Islet precursor cell (in vitro differentiated cells): Measurements from ENCODE around the gene DOCK8.

Source experiments
- DNase-seq: peaks from one replicate; pipeline ENCODE4 v3.0.0-alpha.2; 2018

The DOCK8 gene

GRCh38 chr9:318646-319045, 104.0 kb downstream of the DOCK8 start:
- DNase-seq: no peak

DNA sequence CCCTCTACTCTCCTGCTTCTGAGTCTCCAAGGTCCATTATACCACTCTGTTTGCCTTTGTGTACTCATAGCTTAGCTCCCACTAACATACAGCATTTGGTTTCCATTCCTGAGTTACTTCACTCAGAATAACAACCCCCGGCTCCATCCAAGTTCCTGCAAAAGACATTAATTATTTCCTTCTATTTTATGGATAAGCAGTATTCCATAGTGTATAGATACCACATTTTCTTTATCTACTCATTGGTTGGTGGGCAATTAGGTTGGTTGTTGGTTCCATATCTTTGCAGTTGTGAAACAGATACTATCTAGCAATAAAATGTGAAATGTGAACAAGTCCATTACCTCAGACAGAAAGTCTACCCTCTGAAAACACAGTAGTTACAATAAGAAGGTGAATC, 110.3 kb downstream of the DOCK8 start:
- DNase-seq: no peak

- DNase-seq: no peak
These were observed 112.0 kb downstream of the DOCK8 start for GRCh38 chr9:326667-327066.

GRCh38 chr9:328453-328852, 113.8 kb downstream of the DOCK8 start:
- no peak for DNase-seq

DNA sequence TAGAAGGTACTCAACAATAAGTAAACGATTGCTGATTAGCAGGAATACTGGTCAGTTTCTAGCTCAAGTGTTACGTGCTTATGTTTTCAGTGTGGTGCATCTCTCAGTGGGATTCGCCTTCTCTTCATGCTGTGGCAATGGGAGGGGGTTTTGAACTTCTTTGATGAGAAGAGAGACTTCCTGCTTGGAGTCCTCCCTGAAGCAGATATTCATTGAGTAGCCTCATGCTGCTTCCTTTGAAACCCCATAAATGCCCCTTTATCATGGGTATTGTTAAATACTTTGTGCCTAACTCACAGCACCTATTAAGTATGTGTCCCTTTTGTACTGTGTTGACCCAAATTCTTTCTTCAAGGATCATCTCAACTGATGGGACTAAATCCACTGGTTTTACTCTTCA, 116.5 kb downstream of the DOCK8 start:
- no peak for DNase-seq

GRCh38 chr9:335373-335772, 120.7 kb downstream of the DOCK8 start:
- DNase-seq: no peak

DNA sequence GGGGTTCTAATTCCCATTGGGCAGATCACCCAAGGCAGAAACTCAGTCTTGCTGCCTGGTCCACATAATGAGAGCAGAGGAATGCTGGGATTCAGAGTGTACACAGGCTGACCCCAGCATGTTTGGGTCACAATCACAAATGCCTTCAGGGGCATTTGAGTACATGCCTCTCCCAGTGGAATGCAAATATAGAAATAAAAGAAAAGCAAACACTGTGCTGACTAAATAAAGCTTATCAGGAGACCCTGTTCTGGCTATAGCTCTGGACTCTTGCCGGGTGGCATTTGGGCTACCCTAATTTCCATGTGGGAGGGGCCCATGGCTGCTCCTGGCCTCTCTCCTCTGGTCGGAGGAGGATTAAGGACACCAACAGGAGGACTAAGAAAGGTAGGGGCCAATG, 121.4 kb downstream of the DOCK8 start:
- no peak for DNase-seq

GRCh38 chr9:338602-339001, 123.9 kb downstream of the DOCK8 start:
- peak; percentile 27 for DNase-seq

DNA sequence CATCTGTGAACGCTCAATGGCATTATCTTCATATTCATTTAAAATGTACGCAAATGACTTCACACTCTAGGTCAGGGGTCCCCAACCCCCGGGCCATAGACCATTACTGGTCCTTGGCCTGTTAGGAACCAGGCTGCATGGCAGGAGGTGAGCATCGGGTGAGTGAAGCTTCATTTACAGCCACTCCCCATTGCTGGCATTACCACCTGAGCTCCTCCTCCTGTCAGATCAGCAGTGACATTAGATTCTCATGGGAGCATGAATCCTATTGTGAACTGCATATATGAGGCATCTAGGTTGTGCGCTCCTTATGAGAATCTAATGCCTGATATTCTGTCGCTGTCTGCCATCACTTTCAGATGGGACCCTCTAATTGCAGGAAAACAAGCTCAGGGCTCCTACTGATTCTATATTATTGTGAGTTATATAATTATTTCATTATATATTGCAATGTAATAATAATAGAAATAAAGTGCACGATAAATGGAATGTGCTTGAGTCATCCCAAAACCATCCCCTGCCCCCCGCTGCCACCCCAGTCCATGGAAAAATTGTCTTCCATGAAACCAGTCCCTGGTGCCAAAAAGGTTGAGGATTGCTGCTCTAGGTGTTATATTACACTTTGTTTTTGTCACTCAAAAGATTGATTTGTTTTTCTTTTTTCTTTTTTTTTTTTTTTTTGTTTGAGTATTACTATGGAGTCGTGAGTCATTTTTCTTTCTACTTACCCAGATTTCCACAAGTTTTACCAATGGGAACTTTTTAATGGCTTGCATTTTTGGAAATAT, 127.2 kb downstream of the DOCK8 start:
- DNase-seq: peak; percentile 17

DNA sequence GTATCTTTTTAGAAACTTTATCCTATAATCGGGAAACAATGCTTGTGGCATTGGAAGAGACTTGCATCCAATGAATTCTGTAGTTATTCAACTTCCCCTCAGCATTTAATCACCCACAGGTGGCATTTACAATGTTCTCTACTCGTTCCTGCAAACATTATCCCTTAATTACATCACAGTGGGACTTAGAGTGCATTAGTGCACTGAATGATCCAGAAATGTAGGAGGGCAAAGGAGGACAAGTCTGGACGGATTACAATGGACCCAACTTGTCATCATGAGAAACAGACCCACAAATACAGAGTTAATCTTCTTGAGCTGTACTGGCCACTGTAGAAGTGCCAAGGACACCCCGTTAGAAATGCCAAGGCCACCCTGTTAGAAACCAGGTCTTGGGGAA, 129.1 kb downstream of the DOCK8 start:
- peak; percentile 34 for DNase-seq

GRCh38 chr9:346111-346571, 131.5 kb downstream of the DOCK8 start:
- DNase-seq: peak; percentile 63

- peak; percentile 18 for DNase-seq
These were observed 133.1 kb downstream of the DOCK8 start for GRCh38 chr9:347667-348292.

- no peak for DNase-seq
These were observed 135.7 kb downstream of the DOCK8 start for GRCh38 chr9:350384-350783.

DNA sequence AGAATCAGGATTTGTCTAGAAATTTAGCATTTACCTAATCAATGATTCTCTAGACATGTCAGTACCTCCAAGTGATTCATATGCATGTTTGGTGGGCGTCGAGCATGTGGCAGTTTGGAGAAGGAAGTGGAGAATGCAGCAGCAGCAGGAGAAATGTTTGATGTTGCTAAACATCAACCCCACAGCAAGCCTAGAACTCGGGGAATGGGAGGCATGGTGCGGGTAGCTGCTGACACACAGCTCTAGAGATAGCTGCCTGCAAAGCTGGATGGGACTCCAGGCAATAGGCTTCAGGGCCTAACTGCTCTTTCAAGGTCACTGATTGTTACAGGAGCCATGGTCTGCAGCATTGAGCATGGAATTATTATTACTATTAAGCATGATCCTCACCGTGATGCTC, 137.3 kb downstream of the DOCK8 start:
- peak; percentile 33 for DNase-seq

DNA sequence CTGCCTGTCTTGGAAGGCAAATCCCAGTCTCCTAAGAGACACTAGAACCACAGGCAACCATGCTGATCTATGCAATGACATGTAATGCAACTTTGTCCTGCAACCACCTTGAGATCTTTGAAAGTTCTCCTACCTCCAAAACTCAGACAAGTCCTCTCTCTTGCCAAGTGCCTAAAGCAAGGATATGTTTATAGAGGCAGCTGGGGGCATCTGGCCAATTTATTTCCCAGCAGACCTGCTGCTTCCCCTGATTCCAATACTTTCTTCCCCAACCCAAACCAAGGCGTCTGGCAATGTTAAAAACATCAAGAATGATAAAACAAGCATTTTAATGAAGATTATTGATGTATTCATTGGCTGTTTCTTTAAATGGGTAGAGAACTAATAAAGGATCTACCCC, 138.4 kb downstream of the DOCK8 start:
- DNase-seq: peak; percentile 32

DNA sequence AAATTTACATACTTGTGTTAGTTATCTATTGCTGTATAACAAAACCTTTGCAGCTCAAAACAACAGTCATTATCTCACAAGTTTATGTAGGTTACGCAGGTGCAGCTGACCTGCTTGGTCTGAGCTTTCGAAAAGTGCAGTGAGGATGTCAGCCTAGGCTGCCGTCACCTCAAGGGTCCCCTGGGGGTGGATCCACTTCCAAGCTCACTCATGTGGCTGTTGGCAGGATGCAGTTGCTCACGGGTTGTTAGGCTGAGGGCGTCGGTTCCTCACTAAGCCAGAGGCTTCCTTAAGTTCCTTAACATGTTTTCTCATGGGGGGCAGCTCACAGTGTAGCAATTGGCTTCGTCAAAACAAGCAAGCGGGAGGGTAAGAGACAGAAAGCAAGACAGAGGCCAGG, 139.8 kb downstream of the DOCK8 start:
- no peak for DNase-seq

GRCh38 chr9:357560-357959, 142.9 kb downstream of the DOCK8 start:
- peak; percentile 8 for DNase-seq

GRCh38 chr9:362561-363273, 148.1 kb downstream of the DOCK8 start:
- no peak for DNase-seq

- DNase-seq: no peak
These were observed 148.6 kb downstream of the DOCK8 start for GRCh38 chr9:363274-363612.

DNA sequence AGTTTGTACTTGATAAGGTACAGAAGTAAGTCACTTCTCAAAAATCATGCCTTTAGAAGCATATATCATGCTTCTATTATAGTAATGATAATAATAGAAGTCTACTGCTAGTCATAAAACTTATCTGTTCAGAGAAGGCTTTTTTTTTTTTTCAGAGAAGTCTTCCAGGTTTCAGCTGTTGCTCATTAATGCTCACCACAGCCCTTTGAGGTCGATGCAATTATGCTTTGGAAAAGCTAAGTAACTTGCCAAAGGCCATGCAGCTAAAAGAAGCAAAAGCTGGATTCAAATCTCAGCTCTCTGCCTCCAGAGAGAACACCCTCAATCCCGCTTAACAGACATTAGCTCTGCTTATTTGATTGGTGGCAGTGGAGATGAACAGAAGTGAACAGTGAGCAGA, 150.8 kb downstream of the DOCK8 start:
- DNase-seq: no peak

GRCh38 chr9:366620-367019, 152.0 kb downstream of the DOCK8 start:
- peak; percentile 74 for DNase-seq

- no peak for DNase-seq
These were observed 155.4 kb downstream of the DOCK8 start for GRCh38 chr9:370086-370485.

DNA sequence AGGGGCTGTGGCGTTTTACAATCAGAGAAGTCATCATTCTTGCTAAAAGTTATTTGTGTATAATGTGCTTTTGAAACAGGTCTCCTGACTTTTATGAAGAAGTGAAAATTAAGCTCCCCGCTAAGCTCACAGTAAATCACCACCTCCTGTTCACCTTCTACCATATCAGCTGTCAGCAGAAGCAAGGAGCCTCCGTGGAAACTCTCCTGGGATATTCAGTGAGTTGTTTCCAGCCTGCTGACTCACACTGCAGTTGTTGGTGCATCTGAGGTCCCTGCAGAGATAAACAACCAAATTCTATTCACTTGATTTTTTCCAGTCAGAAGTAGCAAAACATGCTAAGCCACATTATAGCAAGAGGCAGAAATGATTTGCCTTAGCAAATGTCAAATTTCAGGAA, 156.7 kb downstream of the DOCK8 start:
- no peak for DNase-seq

DNA sequence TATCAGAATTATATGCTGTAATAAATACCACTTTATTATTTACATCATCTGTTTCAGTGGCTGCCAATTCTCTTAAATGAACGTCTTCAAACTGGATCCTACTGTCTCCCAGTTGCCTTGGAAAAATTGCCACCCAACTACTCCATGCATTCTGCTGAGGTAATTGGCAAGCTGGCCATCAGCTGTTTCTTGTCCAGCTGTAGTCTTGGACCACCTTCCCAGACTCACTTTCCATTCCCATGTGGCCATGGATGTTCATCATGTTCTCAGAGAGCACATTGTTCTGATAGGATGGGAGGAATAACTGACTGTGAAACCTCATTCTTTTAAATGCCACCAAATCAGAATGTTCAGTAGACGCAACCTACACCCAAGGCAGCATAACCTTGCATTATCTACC, 157.5 kb downstream of the DOCK8 start:
- no peak for DNase-seq
